ENCODE data around the gene LSM2. TPM values are rescaled to one million over a fixed set of nuclear protein-coding genes. Genes with fewer than 3 reads are reported as not detected.

LSM2 gene
- total and polyA plus RNA-seq, 9 of the 15 experiments (the other 6 are each of a cell fraction or from before 2014, with no cell fraction given) = 154 to 407 (median 223) TPM

DNA sequence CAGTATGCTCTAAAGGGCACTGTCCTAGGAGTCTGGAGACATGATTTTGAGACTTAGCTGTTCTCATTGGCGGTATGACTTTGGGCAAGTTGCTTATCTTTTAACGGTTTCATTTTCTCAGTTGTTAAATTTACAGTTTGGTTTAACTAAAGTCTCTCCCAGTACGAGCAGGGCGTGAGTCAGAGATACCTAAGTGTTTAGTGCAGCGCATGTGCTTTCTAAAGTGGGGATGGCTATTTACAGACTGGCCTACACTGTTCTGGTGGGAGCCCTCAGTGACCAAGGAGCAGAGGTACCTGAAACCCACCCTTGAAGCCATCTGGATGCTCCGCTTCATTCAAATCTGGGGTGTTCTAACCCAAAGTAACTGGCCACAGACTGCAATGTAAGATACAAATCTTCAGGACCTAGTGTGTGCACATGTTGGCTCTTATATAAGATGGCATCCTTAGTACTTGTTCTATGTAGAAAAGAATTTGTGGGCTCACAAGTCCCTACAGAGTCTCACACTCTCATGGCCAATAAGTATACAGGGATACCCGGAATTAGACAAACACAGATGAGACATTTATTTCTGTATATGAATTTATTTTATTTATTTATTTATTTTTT, 56.2 kb downstream of the LSM2 start:
- H4K20me1 ChIP-seq (replicated peaks; ENCODE audit: control insufficient read depth, insufficient read depth, low read length) = no peaks in the 10 kb centered on the region
- H3K36me3 ChIP-seq (ENCODE audit: control insufficient read depth, insufficient read depth, low read length) = peaks cover 33% of the 10 kb centered on the region
- peaks cover 5 to 15% of the 10 kb centered on the region in 2 experiments for H3K4me1 ChIP-seq (replicated peaks in 1 of 2; ENCODE audit: control insufficient read depth in 2 of 2, insufficient read depth in 2 of 2, low read length in 2 of 2)
- intact Hi-C loops (cut with micrococcal nuclease) = no loop called here
- no TSS peak for BruUV-seq (replicated peaks)
- 28% methylated on average over 7 of the region's 7 CpGs for WGBS (ENCODE audit: insufficient coverage, low coverage, missing lambda C conversion rate)
- no peaks in the 10 kb centered on the region for H3K9me3 ChIP-seq (replicated peaks; ENCODE audit: control insufficient read depth, insufficient read depth, low read depth, low read length)
- H3K9ac ChIP-seq (ENCODE audit: insufficient read depth in 1 of 2, low read depth in 2 of 2, low read length in 2 of 2) = peak overlapping the region; percentile 6 to 36; a peak in 3 of 4 replicates
- ATAC-seq = peak; percentile 68
- FAIRE-seq = peak; percentile 35
- H3K27ac ChIP-seq (ENCODE audit: extremely low read depth, low read depth, low read length) = peak overlapping the region; percentile 37; the same call in 2 of the 3 replicates
- in situ Hi-C loops (cut with MboI) = no loop called here
- peak overlapping the region; percentile 4; the same call in 1 of the 2 replicates for H2AFZ ChIP-seq (ENCODE audit: low read depth, low read length)
- H3K4me3 ChIP-seq = no peak overlapping the region
- no peaks in the 10 kb centered on the region for H3K27me3 ChIP-seq (ENCODE audit: control insufficient read depth in 2 of 2, insufficient read depth in 2 of 2, low read length in 2 of 2)
- H3K79me2 ChIP-seq (ENCODE audit: control insufficient read depth, insufficient read depth, low read length) = no peaks in the 10 kb centered on the region
- CTCF ChIA-PET (ENCODE audit: low intra/inter-chr PET ratio) = no interaction called here
- H3K4me2 ChIP-seq (ENCODE audit: insufficient read depth, low read length) = no peak overlapping the region
- DNase-seq (ENCODE audit: extremely low read depth in 1 of 4, low spot score in 3 of 4) = peak in 1 of 4 experiments; percentile 62
- POLR2A ChIA-PET = interaction anchor here (0.6 to 7.7 kb wide), 9 partner anchors 9 to 56 kb away, joined by 3 to 108 read pairs (median 4); partner anchors contain the start of genes CLIC1, DDAH2, MSH5 and VARS1
- H3K9me1 ChIP-seq (ENCODE audit: control insufficient read depth, insufficient read depth, low read length) = peaks cover 4% of the 10 kb centered on the region
- TF ChIP-seq POLR2H (tag; IDR thresholded peaks at IDR 0.05; ENCODE audit: low read depth) (0 out of 2 replicates have a peak, but pooled peaks have one; percentile 48), SETDB1 (IDR thresholded peaks at IDR 0.05; ENCODE audit: low read length) (no peak), SIN3A (IDR thresholded peaks at IDR 0.05; ENCODE audit: borderline replicate concordance in 2 of 2, control insufficient read depth in 1 of 2, low read depth in 2 of 2, low read length in 2 of 2) (no peak), TBP (optimal IDR thresholded peaks at IDR 0.05; ENCODE audit: low read depth, low read length) (no peak), MCM5 (IDR thresholded peaks at IDR 0.05; ENCODE audit: low read depth) (no peak), ZBTB17 (CRISPR knock-in tag; IDR thresholded peaks at IDR 0.05) (0 out of 2 replicates have a peak, but pooled peaks have one; percentile 27), ZNF395 (CRISPR knock-in tag; IDR thresholded peaks at IDR 0.05) (peak; percentile 86; the same call in 1 of the 2 replicates), RBFOX2 (IDR thresholded peaks at IDR 0.05; ENCODE audit: low read depth, low read length) (0 out of 2 replicates have a peak, but pooled peaks have one; percentile 5), DPF2 (IDR thresholded peaks at IDR 0.05) (peak; percentile 43; the same call in 1 of the 2 replicates), FOSL1 (tag; conservative IDR thresholded peaks at IDR 0.05) (peak; percentile 84), MCM7 (IDR thresholded peaks at IDR 0.05) (no peak), ZNF444 (CRISPR knock-in tag; IDR thresholded peaks at IDR 0.05) (no peak), ZNF232 (CRISPR knock-in tag; IDR thresholded peaks at IDR 0.05) (0 out of 2 replicates have a peak, but pooled peaks have one; percentile 10)
- TF ChIP-seq, protein P1, sequence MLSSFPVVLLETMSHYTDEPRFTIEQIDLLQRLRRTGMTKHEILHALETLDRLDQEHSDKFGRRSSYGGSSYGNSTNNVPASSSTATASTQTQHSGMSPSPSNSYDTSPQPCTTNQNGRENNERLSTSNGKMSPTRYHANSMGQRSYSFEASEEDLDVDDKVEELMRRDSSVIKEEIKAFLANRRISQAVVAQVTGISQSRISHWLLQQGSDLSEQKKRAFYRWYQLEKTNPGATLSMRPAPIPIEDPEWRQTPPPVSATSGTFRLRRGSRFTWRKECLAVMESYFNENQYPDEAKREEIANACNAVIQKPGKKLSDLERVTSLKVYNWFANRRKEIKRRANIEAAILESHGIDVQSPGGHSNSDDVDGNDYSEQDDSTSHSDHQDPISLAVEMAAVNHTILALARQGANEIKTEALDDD (IDR thresholded peaks at IDR 0.05) = peak; percentile 79
- TF ChIP-seq, protein P2, sequence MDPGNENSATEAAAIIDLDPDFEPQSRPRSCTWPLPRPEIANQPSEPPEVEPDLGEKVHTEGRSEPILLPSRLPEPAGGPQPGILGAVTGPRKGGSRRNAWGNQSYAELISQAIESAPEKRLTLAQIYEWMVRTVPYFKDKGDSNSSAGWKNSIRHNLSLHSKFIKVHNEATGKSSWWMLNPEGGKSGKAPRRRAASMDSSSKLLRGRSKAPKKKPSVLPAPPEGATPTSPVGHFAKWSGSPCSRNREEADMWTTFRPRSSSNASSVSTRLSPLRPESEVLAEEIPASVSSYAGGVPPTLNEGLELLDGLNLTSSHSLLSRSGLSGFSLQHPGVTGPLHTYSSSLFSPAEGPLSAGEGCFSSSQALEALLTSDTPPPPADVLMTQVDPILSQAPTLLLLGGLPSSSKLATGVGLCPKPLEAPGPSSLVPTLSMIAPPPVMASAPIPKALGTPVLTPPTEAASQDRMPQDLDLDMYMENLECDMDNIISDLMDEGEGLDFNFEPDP (CRISPR knock-in tag; IDR thresholded peaks at IDR 0.05) = peak; percentile 66; the same call in 1 of the 2 replicates
- TF ChIP-seq, protein P3, sequence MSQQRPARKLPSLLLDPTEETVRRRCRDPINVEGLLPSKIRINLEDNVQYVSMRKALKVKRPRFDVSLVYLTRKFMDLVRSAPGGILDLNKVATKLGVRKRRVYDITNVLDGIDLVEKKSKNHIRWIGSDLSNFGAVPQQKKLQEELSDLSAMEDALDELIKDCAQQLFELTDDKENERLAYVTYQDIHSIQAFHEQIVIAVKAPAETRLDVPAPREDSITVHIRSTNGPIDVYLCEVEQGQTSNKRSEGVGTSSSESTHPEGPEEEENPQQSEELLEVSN (IDR thresholded peaks at IDR 0.05; ENCODE audit: borderline replicate concordance in 1 of 2, extremely low read depth in 1 of 2, insufficient read depth in 1 of 2, insufficient read length in 1 of 2, low read depth in 1 of 2, low read length in 1 of 2, poor library complexity in 1 of 2, severe bottlenecking in 1 of 2) = peak in 1 of 2 experiments; percentile 21
